ENCODE data around the gene CACNA2D3. TPM values are rescaled to one million over a fixed set of nuclear protein-coding genes. Genes with fewer than 3 reads are reported as not detected.

The CACNA2D3 gene
- total RNA-seq, 4 donors from 2014 or later, result 0.30 to 9.6 (median 3.9) TPM

DNA sequence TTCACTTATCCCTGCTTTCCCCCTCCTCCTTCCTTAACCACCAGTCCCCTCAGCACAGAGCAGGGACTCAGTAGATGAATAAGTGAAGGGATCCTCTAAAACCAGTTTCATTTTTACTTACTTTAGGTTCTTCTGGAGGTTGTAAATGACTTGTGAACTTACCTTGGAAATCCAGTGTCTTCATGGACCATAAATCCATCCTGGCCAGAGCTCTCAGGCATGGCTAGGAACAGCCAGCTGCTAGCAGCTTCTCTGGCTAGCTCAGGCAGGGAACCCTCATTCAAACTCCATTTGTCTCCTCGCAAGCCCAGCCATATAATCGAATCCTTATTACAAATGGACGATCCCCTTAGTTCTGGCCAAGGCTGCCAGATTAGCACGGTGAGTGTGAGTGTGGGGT is 727.0 kb downstream of the CACNA2D3 start:
- H3K27ac ChIP-seq, result no peak overlapping the region
- WGBS, 2 donors, result 67 to 82% methylated on average over 4 of the region's 4 CpGs
- H3K9me3 ChIP-seq, result no peaks in the 10 kb centered on the region

DNA sequence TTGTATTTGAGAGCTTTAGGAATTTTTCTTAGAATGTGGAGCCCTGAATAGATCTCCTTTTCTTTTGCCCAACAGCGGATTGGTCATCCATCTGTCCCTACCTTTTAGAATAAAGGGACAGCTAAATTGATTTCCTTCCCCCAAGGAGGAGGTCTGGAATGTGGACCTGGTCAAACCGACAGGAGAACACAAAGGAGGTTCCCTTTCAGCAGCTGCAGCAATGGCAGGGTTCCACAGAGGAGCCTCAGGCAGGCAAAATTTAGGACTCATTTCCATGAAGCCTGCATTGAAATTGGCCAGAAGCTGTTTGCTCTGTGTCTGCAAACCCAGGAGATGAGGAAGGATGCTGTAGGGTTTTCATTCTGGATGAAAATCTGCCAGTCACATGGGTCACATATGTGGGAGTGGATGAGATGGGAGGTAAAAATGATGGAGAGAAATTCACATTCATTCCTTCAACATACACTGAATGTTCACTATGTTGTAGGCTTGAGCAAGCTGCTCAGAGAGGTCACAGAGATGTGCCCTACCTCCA is 728.2 kb downstream of the CACNA2D3 start:
- Histone ChIP-seq H3K36me3 (no peaks in the 10 kb centered on the region), H3K27ac (no peak overlapping the region), H3K4me1 (peaks cover 0 to 9% (median 0%) of the 10 kb centered on the region in 4 donors), H3K27me3 (no peaks in the 10 kb centered on the region), H3K4me3 (no peak overlapping the region), H3K9me3 (no peaks in the 10 kb centered on the region)
- no peak for TF ChIP-seq EP300 (IDR thresholded peaks at IDR 0.05)
- TF ChIP-seq, protein P1, sequence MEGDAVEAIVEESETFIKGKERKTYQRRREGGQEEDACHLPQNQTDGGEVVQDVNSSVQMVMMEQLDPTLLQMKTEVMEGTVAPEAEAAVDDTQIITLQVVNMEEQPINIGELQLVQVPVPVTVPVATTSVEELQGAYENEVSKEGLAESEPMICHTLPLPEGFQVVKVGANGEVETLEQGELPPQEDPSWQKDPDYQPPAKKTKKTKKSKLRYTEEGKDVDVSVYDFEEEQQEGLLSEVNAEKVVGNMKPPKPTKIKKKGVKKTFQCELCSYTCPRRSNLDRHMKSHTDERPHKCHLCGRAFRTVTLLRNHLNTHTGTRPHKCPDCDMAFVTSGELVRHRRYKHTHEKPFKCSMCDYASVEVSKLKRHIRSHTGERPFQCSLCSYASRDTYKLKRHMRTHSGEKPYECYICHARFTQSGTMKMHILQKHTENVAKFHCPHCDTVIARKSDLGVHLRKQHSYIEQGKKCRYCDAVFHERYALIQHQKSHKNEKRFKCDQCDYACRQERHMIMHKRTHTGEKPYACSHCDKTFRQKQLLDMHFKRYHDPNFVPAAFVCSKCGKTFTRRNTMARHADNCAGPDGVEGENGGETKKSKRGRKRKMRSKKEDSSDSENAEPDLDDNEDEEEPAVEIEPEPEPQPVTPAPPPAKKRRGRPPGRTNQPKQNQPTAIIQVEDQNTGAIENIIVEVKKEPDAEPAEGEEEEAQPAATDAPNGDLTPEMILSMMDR (IDR thresholded peaks at IDR 0.05), result no peak
- TF ChIP-seq POLR2A (IDR thresholded peaks at IDR 0.05), result no peak
- DNase-seq (ENCODE audit: low spot score in 2 of 2), result no peak
- WGBS, 2 donors, result 71 to 75% methylated on average over 2 of the region's 2 CpGs

More for the DNA sequence above, 727.0 kb downstream of the CACNA2D3 start:
- no peak for DNase-seq (ENCODE audit: low spot score in 2 of 2)
- Histone ChIP-seq H3K4me3 (no peak overlapping the region), H3K27me3 (no peaks in the 10 kb centered on the region), H3K4me1 (peaks cover 0 to 9% (median 0%) of the 10 kb centered on the region in 4 donors), H3K36me3 (no peaks in the 10 kb centered on the region)
- no peak for TF ChIP-seq POLR2A (IDR thresholded peaks at IDR 0.05)
- no peak for TF ChIP-seq EP300 (IDR thresholded peaks at IDR 0.05)

GRCh38 chr3:54853573-54854404 is 731.4 kb downstream of the CACNA2D3 start:
- Histone ChIP-seq H3K4me3 (no peak overlapping the region), H3K36me3 (no peaks in the 10 kb centered on the region), H3K4me1 (peaks cover 0 to 9% (median 0%) of the 10 kb centered on the region in 4 donors), H3K27me3 (no peaks in the 10 kb centered on the region), H3K27ac (no peak overlapping the region), H3K9me3 (no peaks in the 10 kb centered on the region)
- peak; percentile 61 to 69 for DNase-seq (ENCODE audit: low spot score in 2 of 2)
- WGBS, 2 donors, result 13% methylated on average over 16 to 19 of the region's 20 CpGs
- TF ChIP-seq EP300 (IDR thresholded peaks at IDR 0.05), result no peak
- TF ChIP-seq, protein P1 (IDR thresholded peaks at IDR 0.05), result peak; percentile 70 to 90 (median 87)
- no peak for TF ChIP-seq POLR2A (IDR thresholded peaks at IDR 0.05)

DNA sequence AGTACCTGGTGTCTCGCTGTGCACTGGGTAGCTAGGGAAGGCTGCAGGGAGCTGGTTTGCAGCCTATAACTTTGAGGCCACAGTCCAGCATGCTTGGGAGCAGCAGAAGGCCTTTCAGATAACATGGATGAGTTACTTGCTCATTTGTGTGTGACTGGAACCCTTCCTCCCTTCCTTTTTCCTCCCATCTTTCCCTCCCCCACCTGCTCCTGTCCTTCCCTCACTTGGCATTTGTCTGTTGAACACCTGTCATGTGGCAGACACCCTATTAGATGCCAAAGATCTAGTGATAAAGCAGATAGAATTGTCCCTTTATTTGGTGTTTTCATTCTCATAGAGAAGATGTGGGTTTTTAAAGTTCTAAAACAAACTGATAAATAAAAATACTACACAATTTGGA is 733.9 kb downstream of the CACNA2D3 start:
- TF ChIP-seq POLR2A (IDR thresholded peaks at IDR 0.05) (no peak), EP300 (IDR thresholded peaks at IDR 0.05) (no peak)
- TF ChIP-seq, protein P1 (IDR thresholded peaks at IDR 0.05), result no peak
- Histone ChIP-seq H3K4me3 (no peak overlapping the region), H3K36me3 (no peaks in the 10 kb centered on the region), H3K4me1 (peaks cover 0 to 17% (median 0%) of the 10 kb centered on the region in 4 donors), H3K27ac (no peak overlapping the region), H3K27me3 (no peaks in the 10 kb centered on the region), H3K9me3 (no peaks in the 10 kb centered on the region)
- no peak for DNase-seq (ENCODE audit: low spot score in 2 of 2)
- WGBS, 2 donors, result 91 to 95% methylated on average over 1 of the region's 1 CpG

DNA sequence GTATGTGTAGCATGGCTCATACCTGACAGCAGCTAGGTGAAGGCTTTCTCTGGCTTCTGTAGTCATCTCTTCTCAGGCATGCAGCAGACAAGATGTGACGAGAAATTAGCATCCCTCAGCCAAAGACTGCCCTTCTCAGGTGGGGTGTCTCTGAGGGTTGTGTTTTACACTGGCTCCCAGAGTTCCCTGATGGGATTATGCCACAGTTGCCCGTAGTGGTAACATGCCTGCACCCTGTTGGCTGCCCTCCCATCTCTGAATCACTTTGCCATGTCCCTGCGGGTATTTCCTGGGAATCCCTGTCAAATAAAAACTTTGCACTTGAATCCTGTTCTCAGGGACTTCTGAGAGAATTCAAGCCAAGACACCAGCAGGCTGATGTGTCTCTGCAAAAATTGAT is 735.0 kb downstream of the CACNA2D3 start:
- H3K4me1 ChIP-seq, result peaks cover 0 to 17% (median 0%) of the 10 kb centered on the region in 4 donors
- no peaks in the 10 kb centered on the region for H3K36me3 ChIP-seq
- H3K4me3 ChIP-seq, result no peak overlapping the region
- H3K27ac ChIP-seq, result no peak overlapping the region
- H3K27me3 ChIP-seq, result no peaks in the 10 kb centered on the region
- TF ChIP-seq, protein P1 (IDR thresholded peaks at IDR 0.05), result no peak
- TF ChIP-seq POLR2A (IDR thresholded peaks at IDR 0.05), result no peak
- no peak for TF ChIP-seq EP300 (IDR thresholded peaks at IDR 0.05)
- WGBS, 2 donors, result 69 to 72% methylated on average over 3 of the region's 3 CpGs
- no peak for DNase-seq (ENCODE audit: low spot score in 2 of 2)
- no peaks in the 10 kb centered on the region for H3K9me3 ChIP-seq

Measured in tibial nerve (tissue), 4 donors.